KMS-11 (cell line): Measurements from ENCODE around the gene DSEL.

ENCODE experiments used
- H2AFZ ChIP-seq: fragments of 200-600 bp; sonication (generic); 2 replicates; pipeline ENCODE4 v1.6.1; 2016; ENCODE audit warnings: antibody characterized with exemption, mixed run types, low read depth
- H3K27ac ChIP-seq: fragments of 200-600 bp; sonication (generic); 2 replicates; pipeline ENCODE4 v1.6.1; 2016; ENCODE audit warnings: mild to moderate bottlenecking, mixed run types
- H3K27me3 ChIP-seq: fragments of 200-600 bp; sonication (generic); 2 replicates; pipeline ENCODE4 v1.6.1; 2017; ENCODE audit warnings: mild to moderate bottlenecking, low read depth, mixed run types, moderate library complexity; ENCODE audit not compliant: insufficient read depth
- H3K36me3 ChIP-seq: fragments of 200-600 bp; sonication (generic); 2 replicates; pipeline ENCODE4 v1.6.1; 2017; ENCODE audit warnings: mild to moderate bottlenecking, mixed run types; ENCODE audit not compliant: insufficient read depth
- H3K4me1 ChIP-seq: fragments of 200-600 bp; sonication (generic); 2 replicates; pipeline ENCODE4 v1.6.1; 2016; ENCODE audit warnings: mild to moderate bottlenecking, low read depth, mixed run types; ENCODE audit not compliant: poor library complexity, severe bottlenecking
- H3K4me2 ChIP-seq: fragments of 200-600 bp; sonication (generic); 2 replicates; pipeline ENCODE4 v1.7.0; 2016; ENCODE audit warnings: mild to moderate bottlenecking, mixed run types
- H3K4me3 ChIP-seq: fragments of 200-600 bp; sonication (generic); IDR thresholded peaks from 2 replicates; pipeline ENCODE4 v1.6.1; 2017; ENCODE audit warnings: low read depth, low read length, mixed read lengths; ENCODE audit not compliant: insufficient read depth
- H3K79me2 ChIP-seq: fragments of 200-600 bp; sonication (generic); 2 replicates; pipeline ENCODE4 v1.6.1; 2016; ENCODE audit warnings: low read depth, mixed run types; ENCODE audit not compliant: insufficient read depth
- H3K9ac ChIP-seq: fragments of 200-600 bp; sonication (generic); 2 replicates; pipeline ENCODE4 v1.6.1; 2016; ENCODE audit warnings: mild to moderate bottlenecking, mixed run types
- H4K20me1 ChIP-seq: fragments of 200-600 bp; sonication (generic); 2 replicates; pipeline ENCODE4 v1.6.1; 2016; ENCODE audit warnings: mild to moderate bottlenecking, mixed run types; ENCODE audit not compliant: insufficient read depth
- CTCF ChIP-seq: fragments of 200-600 bp; sonication (generic); conservative IDR thresholded peaks from 2 replicates; pipeline ENCODE4 v1.6.1; 2017; ENCODE audit warnings: low read depth, mild to moderate bottlenecking, antibody characterized with exemption, low read length, moderate library complexity, mixed read lengths

Gene DSEL

DNA sequence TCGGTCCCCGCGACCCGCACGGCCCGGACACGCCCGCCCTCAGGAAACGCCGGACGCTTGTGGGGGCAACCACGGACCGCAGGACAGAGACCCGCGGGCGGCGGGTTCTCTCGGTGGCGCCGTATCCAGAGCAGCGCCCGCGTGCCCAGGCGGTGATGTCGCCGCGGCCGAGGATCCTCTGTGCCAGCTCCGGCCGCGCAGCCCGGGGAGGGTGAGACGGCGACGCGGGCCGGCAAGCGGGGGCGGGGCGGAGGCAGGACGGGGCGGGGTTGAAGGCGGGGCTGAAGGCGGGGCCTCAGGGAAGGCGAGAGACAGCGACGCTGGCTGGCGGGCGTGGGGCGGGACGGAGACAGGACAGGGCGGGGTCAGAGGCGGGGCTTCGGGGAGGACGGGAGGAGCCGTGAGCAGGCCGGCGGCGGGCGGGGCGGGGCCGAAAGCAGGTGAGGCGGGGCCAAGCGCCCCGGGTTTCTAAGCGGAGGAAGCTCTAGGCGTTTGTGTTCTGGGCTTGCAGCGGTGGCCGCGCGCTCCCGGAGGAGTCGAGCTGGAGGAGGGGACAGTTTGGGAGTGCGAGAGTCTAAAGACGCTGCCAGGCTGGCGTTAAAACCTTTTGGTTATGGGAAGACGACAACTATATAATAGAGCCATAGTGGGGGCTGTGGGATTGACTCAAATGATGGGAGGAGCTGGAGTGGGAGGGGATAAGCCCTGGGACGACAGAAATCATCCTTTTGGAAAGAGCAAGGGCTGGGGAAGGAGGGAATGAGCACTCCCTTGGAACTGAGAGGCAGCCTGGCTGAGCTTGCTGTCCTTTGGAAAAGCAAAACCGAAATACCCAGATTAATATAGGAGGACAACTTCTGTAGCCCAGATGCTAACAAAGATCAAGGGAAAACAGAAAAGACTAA, at the start of gene DSEL:
Gene DSEL, minus strand, starts transcription at position 182 of the 905 bp plus-strand sequence. CDS start 2,112 bp downstream, outside the sequence.
- Histone ChIP-seq H2AFZ (peak within 1 kb of the TSS; percentile 99), H3K9ac (peak within 1 kb of the TSS; percentile 59; the same call in 1 of the 2 replicates), H3K4me2 (peak within 1 kb of the TSS; percentile 90), H3K27me3 (no peaks in the 10 kb centered on the region), H3K27ac (no peak within 1 kb of the TSS), H3K36me3 (no peaks in the 10 kb centered on the region), H4K20me1 (no peaks in the 10 kb centered on the region), H3K4me1 (peaks cover 5% of the 10 kb centered on the region), H3K79me2 (no peaks in the 10 kb centered on the region), H3K4me3 (no peak within 1 kb of the TSS)
- no peak for TF ChIP-seq CTCF

DNA sequence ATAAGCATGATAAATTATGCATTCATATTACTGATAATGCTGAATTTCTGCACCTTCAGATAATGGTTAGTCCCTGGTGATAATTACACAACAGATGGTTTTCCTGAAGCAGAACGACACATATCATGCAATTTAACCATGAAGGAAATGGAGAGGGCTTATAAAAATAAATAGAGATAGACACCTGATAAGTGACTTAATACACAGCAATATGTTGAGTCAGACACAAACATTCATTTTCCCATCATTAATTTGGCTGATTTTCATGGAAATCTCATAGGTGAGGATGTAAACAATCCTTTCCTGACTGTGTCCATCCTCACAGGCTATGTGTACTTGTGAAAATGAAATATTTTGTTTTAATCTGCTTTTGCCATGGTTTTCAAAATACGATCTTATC, 36.9 kb upstream of the DSEL start:
- H3K4me2 ChIP-seq = no peak overlapping the region
- no peaks in the 10 kb centered on the region for H3K27me3 ChIP-seq
- no peaks in the 10 kb centered on the region for H3K36me3 ChIP-seq
- H2AFZ ChIP-seq = no peak overlapping the region
- no peak overlapping the region for H3K4me3 ChIP-seq
- H3K9ac ChIP-seq = no peak overlapping the region
- H3K27ac ChIP-seq = no peak overlapping the region
- no peaks in the 10 kb centered on the region for H3K79me2 ChIP-seq
- H4K20me1 ChIP-seq = no peaks in the 10 kb centered on the region
- H3K4me1 ChIP-seq = no peaks in the 10 kb centered on the region
- TF ChIP-seq CTCF = no peak

GRCh38 chr18:67550872-67551520, 34.5 kb upstream of the DSEL start:
- no peaks in the 10 kb centered on the region for H4K20me1 ChIP-seq
- no peak for TF ChIP-seq CTCF
- no peak overlapping the region for H3K4me3 ChIP-seq
- H3K36me3 ChIP-seq = no peaks in the 10 kb centered on the region
- no peaks in the 10 kb centered on the region for H3K27me3 ChIP-seq
- no peak overlapping the region for H3K27ac ChIP-seq
- no peaks in the 10 kb centered on the region for H3K79me2 ChIP-seq
- no peak overlapping the region for H3K9ac ChIP-seq
- H3K4me2 ChIP-seq = no peak overlapping the region
- H3K4me1 ChIP-seq = no peaks in the 10 kb centered on the region
- H2AFZ ChIP-seq = no peak overlapping the region

GRCh38 chr18:67549946-67550345, 33.4 kb upstream of the DSEL start:
- Histone ChIP-seq H2AFZ (no peak overlapping the region), H3K4me2 (no peak overlapping the region), H3K4me3 (no peak overlapping the region), H3K27ac (no peak overlapping the region), H3K36me3 (no peaks in the 10 kb centered on the region), H3K4me1 (no peaks in the 10 kb centered on the region), H3K27me3 (no peaks in the 10 kb centered on the region), H3K79me2 (no peaks in the 10 kb centered on the region), H4K20me1 (no peaks in the 10 kb centered on the region), H3K9ac (no peak overlapping the region)
- TF ChIP-seq CTCF = no peak
